Measurements from ENCODE around the gene CIBAR2.

The CIBAR2 gene

GRCh38 chr16:85089525-85089924, 22.7 kb downstream of the CIBAR2 start:
- DNase-seq (ENCODE audit: insufficient read length, low spot score) (no peak), FAIRE-seq (no peak)
- TF ChIP-seq TAF1 (IDR thresholded peaks at IDR 0.05; ENCODE audit: low read depth, low read length) = no peak

GRCh38 chr16:85088570-85089199, 23.6 kb downstream of the CIBAR2 start:
- DNase-seq (ENCODE audit: insufficient read length, low spot score) (no peak), FAIRE-seq (no peak)
- TF ChIP-seq POU2F2 (IDR thresholded peaks at IDR 0.05; ENCODE audit: low read depth, low read length) = no peak
- TF ChIP-seq POLR2AphosphoS5 (IDR thresholded peaks at IDR 0.05; ENCODE audit: low read depth, low read length) = no peak
- no peak for TF ChIP-seq POLR2A (IDR thresholded peaks at IDR 0.05; ENCODE audit: low read depth, low read length)
- TF ChIP-seq SPI1 (IDR thresholded peaks at IDR 0.05; ENCODE audit: low read depth, low read length) = no peak
- no peak for TF ChIP-seq TAF1 (IDR thresholded peaks at IDR 0.05; ENCODE audit: low read depth, low read length)
- TF ChIP-seq PAX5 (IDR thresholded peaks at IDR 0.05; ENCODE audit: insufficient read depth, low read length, severe bottlenecking) = no peak

GRCh38 chr16:85087899-85088569, 24.2 kb downstream of the CIBAR2 start:
- TF ChIP-seq POLR2AphosphoS5 (IDR thresholded peaks at IDR 0.05; ENCODE audit: low read depth, low read length) = no peak
- TF ChIP-seq POLR2A (IDR thresholded peaks at IDR 0.05; ENCODE audit: low read depth, low read length) = no peak
- TF ChIP-seq PAX5 (IDR thresholded peaks at IDR 0.05; ENCODE audit: insufficient read depth, low read length, severe bottlenecking) = no peak
- TF ChIP-seq TAF1 (IDR thresholded peaks at IDR 0.05; ENCODE audit: low read depth, low read length) = no peak
- no peak for TF ChIP-seq POU2F2 (IDR thresholded peaks at IDR 0.05; ENCODE audit: low read depth, low read length)
- no peak for TF ChIP-seq SPI1 (IDR thresholded peaks at IDR 0.05; ENCODE audit: low read depth, low read length)
- FAIRE-seq = no peak
- no peak for DNase-seq (ENCODE audit: insufficient read length, low spot score)

GRCh38 chr16:85086347-85087291, 25.7 kb downstream of the CIBAR2 start:
- DNase-seq (ENCODE audit: insufficient read length, low spot score) (peak; percentile 85), FAIRE-seq (peak; percentile 98)
- TF ChIP-seq POLR2A (IDR thresholded peaks at IDR 0.05; ENCODE audit: low read depth, low read length) (no peak), TAF1 (IDR thresholded peaks at IDR 0.05; ENCODE audit: low read depth, low read length) (no peak), POLR2AphosphoS5 (IDR thresholded peaks at IDR 0.05; ENCODE audit: low read depth, low read length) (no peak), POU2F2 (IDR thresholded peaks at IDR 0.05; ENCODE audit: low read depth, low read length) (no peak), PAX5 (IDR thresholded peaks at IDR 0.05; ENCODE audit: insufficient read depth, low read length, severe bottlenecking) (no peak), SPI1 (IDR thresholded peaks at IDR 0.05; ENCODE audit: low read depth, low read length) (no peak)

- no peak for FAIRE-seq
These were observed 26.6 kb downstream of the CIBAR2 start for GRCh38 chr16:85085721-85086120.

GRCh38 chr16:85084841-85085510, 27.3 kb downstream of the CIBAR2 start:
- peak; percentile 66 for FAIRE-seq
- DNase-seq (ENCODE audit: insufficient read length, low spot score) = no peak
- TF ChIP-seq POLR2AphosphoS5 (IDR thresholded peaks at IDR 0.05; ENCODE audit: low read depth, low read length) (no peak), POLR2A (IDR thresholded peaks at IDR 0.05; ENCODE audit: low read depth, low read length) (no peak), TAF1 (IDR thresholded peaks at IDR 0.05; ENCODE audit: low read depth, low read length) (no peak), PAX5 (IDR thresholded peaks at IDR 0.05; ENCODE audit: insufficient read depth, low read length, severe bottlenecking) (no peak), POU2F2 (IDR thresholded peaks at IDR 0.05; ENCODE audit: low read depth, low read length) (no peak), SPI1 (IDR thresholded peaks at IDR 0.05; ENCODE audit: low read depth, low read length) (no peak)

More at GRCh38 chr16:85085721-85086120, 26.6 kb downstream of the CIBAR2 start:
- DNase-seq (ENCODE audit: insufficient read length, low spot score) = no peak
- TF ChIP-seq PAX5 (IDR thresholded peaks at IDR 0.05; ENCODE audit: insufficient read depth, low read length, severe bottlenecking) = no peak

- DNase-seq (ENCODE audit: insufficient read length, low spot score) = peak; percentile 46
- TF ChIP-seq POLR2AphosphoS5 (IDR thresholded peaks at IDR 0.05; ENCODE audit: low read depth, low read length) (no peak), SPI1 (IDR thresholded peaks at IDR 0.05; ENCODE audit: low read depth, low read length) (peak; percentile 83)
- FAIRE-seq = peak; percentile 83
These were observed 29.1 kb downstream of the CIBAR2 start for GRCh38 chr16:85083051-85083639.

- peak; percentile 85 for FAIRE-seq
- TF ChIP-seq POLR2A (IDR thresholded peaks at IDR 0.05; ENCODE audit: low read depth, low read length) = no peak
- no peak for TF ChIP-seq TAF1 (IDR thresholded peaks at IDR 0.05; ENCODE audit: low read depth, low read length)
- no peak for TF ChIP-seq POU2F2 (IDR thresholded peaks at IDR 0.05; ENCODE audit: low read depth, low read length)
- no peak for TF ChIP-seq PAX5 (IDR thresholded peaks at IDR 0.05; ENCODE audit: insufficient read depth, low read length, severe bottlenecking)
- TF ChIP-seq POLR2AphosphoS5 (IDR thresholded peaks at IDR 0.05; ENCODE audit: low read depth, low read length) = no peak
- no peak for TF ChIP-seq SPI1 (IDR thresholded peaks at IDR 0.05; ENCODE audit: low read depth, low read length)
- peak; percentile 62 for DNase-seq (ENCODE audit: insufficient read length, low spot score)
These were observed 29.9 kb downstream of the CIBAR2 start for GRCh38 chr16:85082173-85083050.
